Activated CD4-positive, CD25-positive, alpha-beta regulatory T cell treated with anti-CD3 and anti-CD28 coated beads, Interleukin-2, amount 50 U/mL, for 24 hours (primary cell): Measurements from ENCODE around the gene PPP2R3B.
"Not testable (repeated sequence)": the region's sequence is repeated elsewhere in the genome, so short reads cannot be mapped to it uniquely, and the experiment has no call there.

ENCODE experiments used
- ATAC-seq, 2 donors: fragments of 150-1000 bp; cut with Tn5 transposase; one replicate each; pipeline ENCODE4 v1.10.0; 2021; ENCODE audit warnings: mild to moderate bottlenecking in 1 of 2, moderate library complexity in 1 of 2

The PPP2R3B gene

GRCh38 chrX:352582-353314 lies 34.0 kb downstream of the PPP2R3B start:
- ATAC-seq, result no peak

DNA sequence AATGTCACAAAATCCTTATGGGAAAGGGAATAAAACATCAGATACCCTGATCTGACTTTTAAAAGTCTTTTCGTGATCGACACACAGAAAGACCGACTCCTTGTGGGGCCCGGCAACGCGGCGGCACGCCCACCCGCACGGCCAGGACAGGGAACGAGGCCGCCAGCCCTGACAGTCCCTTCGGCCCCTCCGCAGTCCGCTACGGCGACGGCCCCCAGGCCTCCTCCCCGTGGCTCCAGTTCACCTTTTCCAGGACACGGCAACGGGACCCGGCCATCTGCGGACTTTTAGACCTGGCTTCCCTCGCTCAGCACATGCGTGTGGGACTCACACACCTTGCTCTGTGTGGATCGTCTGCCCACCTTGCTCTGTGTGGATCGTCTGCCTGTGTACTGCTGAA lies 34.5 kb downstream of the PPP2R3B start:
- no peak for ATAC-seq

GRCh38 chrX:351736-352135 lies 35.0 kb downstream of the PPP2R3B start:
- no peak for ATAC-seq

DNA sequence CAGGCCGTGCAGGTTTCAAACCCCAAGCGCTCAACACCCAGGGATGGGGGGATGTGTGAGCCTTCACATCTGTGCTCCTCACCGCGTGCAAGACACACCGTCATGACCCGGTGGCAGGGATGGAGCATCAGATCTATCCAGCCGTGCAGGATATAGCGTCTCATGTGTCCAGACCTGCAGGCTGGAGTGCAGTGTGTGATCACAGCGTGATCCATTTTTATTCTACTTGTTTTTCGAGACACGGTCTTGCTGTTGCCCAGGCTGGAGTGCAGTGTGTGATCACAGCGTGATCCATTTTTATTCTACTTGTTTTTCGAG lies 35.4 kb downstream of the PPP2R3B start:
- not testable (repeated sequence) for ATAC-seq

DNA sequence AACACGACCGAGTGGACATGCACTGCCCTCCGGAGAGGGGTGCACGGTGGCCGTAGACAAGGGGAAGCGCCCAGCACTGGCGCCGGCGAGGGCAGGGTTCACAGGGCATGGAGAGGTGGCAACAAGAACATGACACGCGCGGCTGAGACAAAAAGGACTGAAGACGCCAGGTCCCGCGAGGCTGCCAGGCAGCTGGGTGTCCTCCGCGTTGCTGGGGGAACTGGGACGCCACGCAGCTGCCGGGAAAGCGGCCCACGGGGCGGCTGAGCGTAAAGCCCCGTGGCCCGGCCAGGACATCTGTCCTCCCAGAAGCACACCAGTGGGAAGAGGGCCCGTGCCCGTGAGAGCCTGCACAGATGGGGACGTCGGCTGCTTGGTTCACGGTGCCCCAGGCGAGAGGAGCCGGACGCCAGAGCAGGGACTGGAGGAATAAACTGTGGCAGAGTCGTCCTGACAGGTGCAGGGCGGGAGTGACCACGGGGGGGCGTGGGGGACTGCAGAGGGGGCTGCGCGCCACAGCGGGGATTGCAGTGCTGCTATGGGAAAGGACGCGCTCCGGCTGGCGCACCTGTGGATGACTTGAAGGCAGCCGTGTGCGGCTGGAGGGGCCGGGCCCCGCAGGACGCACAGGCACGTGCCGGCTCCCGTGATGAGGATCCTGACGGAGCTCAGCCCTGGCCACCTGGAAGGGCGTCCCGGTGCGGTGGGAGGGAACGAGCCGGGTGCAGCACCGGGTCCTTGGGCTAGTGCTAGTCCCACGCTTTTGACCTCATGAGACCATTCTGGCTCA lies 36.0 kb downstream of the PPP2R3B start:
- ATAC-seq, result no peak

DNA sequence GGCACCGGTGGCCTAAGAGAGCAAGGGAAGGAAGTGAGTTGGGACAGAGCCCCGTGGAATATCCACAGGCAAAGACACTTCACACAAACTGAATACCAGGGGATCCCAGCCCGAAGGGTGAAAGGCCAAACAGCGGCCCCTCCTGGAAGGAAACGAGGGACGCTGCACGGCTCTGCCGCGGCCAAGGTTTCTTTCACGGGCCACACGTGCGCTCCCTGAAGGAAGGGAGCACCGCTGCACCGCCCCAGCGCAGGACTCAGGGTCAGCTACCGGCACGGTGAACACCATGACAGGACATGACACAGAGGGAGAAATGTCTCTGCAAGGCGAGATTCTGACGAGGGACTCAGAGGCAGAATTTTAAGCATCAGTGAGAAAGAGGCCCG lies 36.6 kb downstream of the PPP2R3B start:
- no peak for ATAC-seq

GRCh38 chrX:349702-350101 lies 37.0 kb downstream of the PPP2R3B start:
- no peak for ATAC-seq

GRCh38 chrX:349196-349595 lies 37.5 kb downstream of the PPP2R3B start:
- no peak for ATAC-seq

GRCh38 chrX:348461-349117 lies 38.1 kb downstream of the PPP2R3B start:
- no peak for ATAC-seq

DNA sequence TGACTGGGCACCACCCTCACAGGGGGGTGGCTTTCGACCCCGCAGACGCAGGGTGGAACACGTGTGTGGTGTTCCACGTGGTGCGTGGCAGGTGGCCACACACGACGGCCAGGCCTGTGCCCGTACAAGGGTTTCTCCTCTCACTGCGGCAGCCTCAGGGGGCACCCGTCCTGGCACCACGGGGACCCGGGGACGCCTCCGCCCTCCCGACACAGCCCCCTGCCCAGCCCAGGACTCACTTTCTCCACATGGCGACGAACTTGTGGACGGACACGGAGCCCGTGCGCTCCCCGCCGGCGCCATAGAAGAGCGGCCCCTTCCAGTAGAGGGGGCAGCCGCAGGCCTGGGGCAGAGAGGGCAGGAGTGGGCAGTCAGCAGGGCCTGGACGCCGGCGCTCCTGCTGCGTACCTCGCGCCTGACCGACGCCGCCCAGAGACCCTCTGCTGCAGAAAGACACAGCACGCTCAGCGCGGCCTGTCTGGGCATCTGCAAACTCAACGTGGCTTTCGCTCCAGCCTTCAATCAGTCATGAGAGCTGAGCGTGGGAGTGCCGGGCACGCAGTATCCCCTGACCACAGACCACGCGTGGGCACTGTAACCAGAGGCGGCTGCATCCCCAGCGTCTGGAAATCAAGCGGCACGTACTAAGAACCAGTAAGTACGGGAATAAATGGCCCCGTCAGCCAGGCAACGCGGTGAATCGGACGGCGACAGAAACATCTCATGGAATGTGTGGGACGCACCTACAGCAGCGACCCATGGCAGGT lies 39.2 kb downstream of the PPP2R3B start:
- ATAC-seq, result no peak

DNA sequence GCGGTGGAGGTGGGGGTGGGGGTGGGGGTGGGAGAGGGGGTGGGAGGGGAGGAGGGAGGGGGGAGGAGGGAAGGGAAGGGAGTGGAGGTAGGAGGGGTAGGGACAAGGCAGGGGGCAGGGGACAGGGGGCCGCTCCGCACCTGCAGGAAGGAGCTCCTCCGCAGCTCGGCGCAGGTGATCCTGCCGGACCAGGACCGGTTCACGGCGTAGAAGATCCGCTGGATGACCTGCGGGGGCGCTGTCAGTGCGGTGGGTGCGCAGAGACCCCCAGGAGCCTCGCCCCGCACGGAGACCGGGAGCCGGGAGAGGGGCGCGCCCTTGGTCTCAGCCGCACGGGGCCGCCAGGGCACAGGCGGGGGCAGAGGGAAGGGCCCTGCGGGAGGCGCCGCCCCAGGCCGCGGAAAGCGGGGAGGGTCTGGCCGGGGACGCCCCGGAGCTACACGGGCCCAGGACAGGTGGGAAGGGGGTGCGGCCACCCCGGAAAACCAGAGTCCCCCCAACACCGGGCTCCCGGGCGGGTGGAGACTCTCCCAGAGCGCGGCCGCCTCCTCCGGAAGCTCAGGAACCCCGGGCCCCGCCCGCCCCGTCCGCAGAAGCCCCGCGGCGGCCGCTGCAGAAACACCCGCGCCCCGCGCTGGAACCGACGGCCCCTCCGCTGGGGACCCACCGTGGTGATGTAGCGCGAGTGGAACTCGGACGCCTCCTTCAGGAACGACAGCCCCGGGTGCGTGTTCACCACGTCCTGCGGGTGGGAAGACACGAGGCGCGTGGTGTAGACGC lies 40.5 kb downstream of the PPP2R3B start:
- no peak for ATAC-seq

DNA sequence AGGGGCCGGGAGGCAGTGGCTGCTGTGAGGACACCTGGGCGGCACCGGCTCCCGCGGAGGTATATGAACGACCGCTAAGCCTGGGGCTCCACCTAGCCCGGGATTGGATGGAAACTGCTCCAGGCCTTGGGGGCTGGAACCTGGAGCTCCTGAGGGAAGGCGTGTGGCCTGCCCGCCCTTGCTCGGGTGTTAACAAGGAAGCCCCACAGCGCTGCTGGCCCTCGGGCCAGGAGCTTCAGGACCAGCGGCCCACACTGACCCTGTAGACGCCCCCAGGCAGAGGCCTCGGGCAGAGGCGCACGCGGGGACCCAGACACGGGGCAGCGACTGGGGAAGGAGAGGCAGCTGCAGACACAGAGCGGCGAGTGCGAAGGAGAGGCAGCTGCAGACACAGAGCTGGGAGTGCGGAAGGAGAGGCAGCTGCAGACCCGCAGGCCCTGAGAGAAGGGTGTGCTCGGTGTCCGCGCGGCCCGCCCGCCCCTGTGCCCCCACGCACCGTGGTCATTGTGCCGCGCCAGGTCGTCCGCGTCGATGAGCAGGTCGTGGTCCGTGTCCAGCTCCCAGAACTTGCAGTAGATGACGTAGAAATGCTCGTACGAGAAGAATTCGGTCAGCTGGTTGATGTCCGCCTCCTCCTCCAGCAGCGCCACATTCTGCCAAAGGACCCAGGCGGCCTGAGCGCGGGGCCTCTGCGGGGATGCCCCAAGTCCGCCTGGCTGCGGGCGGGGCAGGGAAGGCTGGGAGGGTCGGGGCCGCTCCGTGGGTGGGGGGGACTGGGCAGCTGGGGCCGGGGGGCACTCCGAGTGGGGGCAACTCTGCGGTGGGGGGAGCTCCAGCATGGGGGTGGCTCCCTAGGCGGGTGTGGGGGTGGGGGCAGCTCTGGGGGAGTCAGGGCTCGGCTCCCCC lies 41.4 kb downstream of the PPP2R3B start:
- ATAC-seq, result no peak

- no peak for ATAC-seq
Observed at GRCh38 chrX:344371-344901, 42.3 kb downstream of the PPP2R3B start.

DNA sequence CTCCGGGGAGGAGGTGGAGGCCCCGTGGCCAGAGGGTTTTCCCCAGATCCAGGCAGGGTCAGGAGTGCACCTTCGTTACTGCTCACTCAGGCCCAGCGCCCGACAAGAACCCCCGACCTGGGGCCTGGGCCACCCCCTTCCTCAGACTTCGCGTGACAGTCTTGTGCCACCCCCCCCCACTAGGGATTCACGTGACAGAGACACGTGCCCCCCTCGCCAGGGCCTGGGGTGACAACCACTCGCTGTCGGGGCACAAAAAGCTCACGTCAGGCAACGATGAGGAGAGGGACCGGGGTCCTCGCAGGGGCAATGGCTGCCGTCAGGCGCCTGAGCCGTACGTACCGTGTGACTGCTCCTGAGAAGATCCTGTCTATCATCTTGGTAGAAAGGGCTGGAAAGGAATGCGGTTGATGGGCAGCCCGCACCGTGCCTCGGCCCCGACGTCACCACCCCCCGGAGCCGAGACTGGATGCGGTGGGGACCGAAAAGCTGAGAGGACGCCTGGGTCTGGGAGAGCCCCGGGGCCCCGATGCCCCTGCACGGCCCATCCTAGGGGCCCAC lies 45.1 kb downstream of the PPP2R3B start:
- ATAC-seq, result no peak

- no peak for ATAC-seq
Observed at GRCh38 chrX:340641-341423, 45.9 kb downstream of the PPP2R3B start.

DNA sequence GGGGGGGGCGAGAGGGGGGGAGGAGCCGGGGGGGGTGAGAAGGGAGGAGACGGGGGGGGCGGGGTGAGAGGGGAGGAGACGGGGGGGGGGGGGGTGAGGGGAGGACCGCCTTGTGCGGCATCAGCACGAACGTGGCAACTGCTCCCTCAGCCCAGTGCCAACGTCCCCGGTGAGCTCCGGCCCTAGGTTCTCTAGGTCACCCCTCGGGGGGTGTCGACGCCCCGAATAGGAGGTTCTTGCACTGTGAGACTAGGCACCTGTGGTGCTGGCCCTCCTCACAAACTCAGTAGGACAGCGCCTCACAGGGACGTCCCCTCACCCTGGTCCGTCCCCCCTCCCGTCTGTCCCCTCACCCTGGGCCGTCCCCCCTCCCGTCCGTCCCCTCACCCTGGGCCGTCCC lies 46.6 kb downstream of the PPP2R3B start:
- no peak for ATAC-seq

GRCh38 chrX:338836-339400 lies 47.8 kb downstream of the PPP2R3B start:
- ATAC-seq, result no peak

DNA sequence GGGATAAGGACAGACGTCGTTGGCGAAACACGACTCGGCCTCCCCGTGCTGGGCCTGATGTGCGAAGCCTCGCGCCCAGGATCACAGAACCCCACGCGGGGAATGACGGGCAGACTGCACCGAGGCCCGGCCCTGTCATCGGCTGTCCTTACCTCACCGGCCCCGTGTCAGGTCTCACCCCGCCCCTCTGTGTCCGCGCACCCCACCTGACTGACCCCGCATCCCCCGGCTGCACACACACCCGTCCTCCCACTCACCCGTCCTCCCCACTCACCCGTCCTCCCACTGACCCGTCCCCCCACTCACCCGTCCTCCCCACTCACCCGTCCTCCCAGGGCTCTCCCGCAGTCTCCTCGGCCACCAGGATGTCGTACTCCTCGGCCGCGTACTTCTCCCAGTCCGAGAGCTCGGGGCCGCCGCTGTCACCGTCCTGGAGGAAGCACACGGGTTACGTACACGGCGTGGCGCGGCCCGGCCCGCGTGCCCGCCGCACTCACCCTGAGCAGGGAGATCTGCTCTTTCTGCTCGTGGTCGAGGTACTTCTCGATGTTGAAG lies 48.3 kb downstream of the PPP2R3B start:
- ATAC-seq, result no peak

DNA sequence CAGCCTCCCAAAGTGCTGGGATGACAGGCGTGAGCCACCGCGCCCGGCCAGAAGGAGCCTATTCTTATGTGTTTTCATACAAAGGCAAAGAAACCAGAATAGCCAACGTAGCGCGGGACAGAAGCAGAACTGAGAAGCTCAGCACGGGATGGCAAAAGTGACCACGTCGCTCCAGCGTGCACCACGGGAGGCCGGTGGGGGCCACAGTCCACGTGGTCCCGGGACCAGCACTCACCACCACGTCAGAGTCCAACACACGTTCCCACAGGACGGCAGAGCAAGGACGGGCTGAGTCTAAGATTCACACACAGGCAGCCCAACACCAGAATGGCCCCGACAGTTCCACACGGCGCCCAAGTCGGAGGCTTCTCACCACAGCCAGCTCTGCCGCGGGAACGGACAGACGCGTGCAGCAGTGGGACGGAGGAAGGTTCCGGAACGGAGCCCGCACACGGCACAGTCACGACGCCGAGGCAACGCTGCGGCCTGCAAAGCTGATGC lies 49.3 kb downstream of the PPP2R3B start:
- ATAC-seq, result no peak
